DND-41 (cell line): ENCODE data around the gene CD37.

Experiments used
- CTCF ChIP-seq: IDR thresholded peaks from 2 replicates; pipeline ENCODE4 v1.5.1; 2012; ENCODE audit warnings: borderline replicate concordance, low read length, moderate library complexity, mild to moderate bottlenecking; ENCODE audit not compliant: poor library complexity, severe bottlenecking; ENCODE audit errors: extremely low read depth
- EZH2 ChIP-seq: IDR thresholded peaks from 3 replicates; pipeline ENCODE4 v1.6.1; 2012; ENCODE audit warnings: borderline replicate concordance, low read depth, mild to moderate bottlenecking, moderate library complexity, low read length, inconsistent platforms; ENCODE audit not compliant: severe bottlenecking

GRCh38 chr19:49328741-49329140 is 6.5 kb upstream of the CD37 start:
- TF ChIP-seq CTCF, result no peak
- TF ChIP-seq EZH2, result no peak
